Fibroblast of lung (primary cell): ENCODE results near the gene OPA1. TPM values are rescaled to one million over a fixed set of nuclear protein-coding genes. Genes with fewer than 3 reads are reported as not detected.

Experiments used
- DNase-seq, 2 donors: peaks; one replicate each; pipeline versions ENCODE4 v3.0.0 to v3.0.0-alpha.2; 2010; ENCODE audit warnings: low read depth in 2 of 2
- H2AFZ ChIP-seq: 2 replicates; pipeline ENCODE4 v1.5.1; 2012; ENCODE audit warnings: low read length, control low read depth, inconsistent platforms
- H3K27ac ChIP-seq: 2 replicates; pipeline ENCODE4 v1.5.1; 2011; ENCODE audit warnings: low read length, control low read depth; ENCODE audit not compliant: insufficient read depth
- H3K27me3 ChIP-seq: 2 replicates; pipeline ENCODE4 v1.5.1; 2011; ENCODE audit warnings: mild to moderate bottlenecking, low read length; ENCODE audit not compliant: control insufficient read depth, insufficient read depth
- H3K36me3 ChIP-seq: 2 replicates; pipeline ENCODE4 v1.5.1; 2011; ENCODE audit warnings: low read length; ENCODE audit not compliant: control insufficient read depth, insufficient read depth
- H3K4me1 ChIP-seq: 2 replicates; pipeline ENCODE4 v1.5.1; 2011; ENCODE audit warnings: low read length; ENCODE audit not compliant: control insufficient read depth, insufficient read depth; ENCODE audit errors: extremely low read depth
- H3K4me2 ChIP-seq: 2 replicates; pipeline ENCODE4 v1.5.1; 2011; ENCODE audit warnings: low read length, control low read depth; ENCODE audit not compliant: insufficient read depth; ENCODE audit errors: extremely low read depth
- H3K4me3 ChIP-seq, 4 experiments: fragments of 200-600 bp in 1 of 4; sonication (generic) in 1 of 4; replicated peaks in 1 of 4; 2 replicates each; pipeline ENCODE4 v1.5.1; 2011 to 2016; ENCODE audit warnings: low read length in 4 of 4, low read depth in 3 of 4, mild to moderate bottlenecking in 3 of 4, control low read depth in 2 of 4, inconsistent platforms in 1 of 4, mixed read lengths in 1 of 4; ENCODE audit not compliant: insufficient read depth in 1 of 4; ENCODE audit errors: control extremely low read depth in 1 of 4
- H3K79me2 ChIP-seq: 2 replicates; pipeline ENCODE4 v1.5.1; 2012; ENCODE audit warnings: mild to moderate bottlenecking, low read length, inconsistent platforms; ENCODE audit not compliant: control insufficient read depth, insufficient read depth
- H3K9ac ChIP-seq: 2 replicates; pipeline ENCODE4 v1.5.1; 2011; ENCODE audit warnings: mild to moderate bottlenecking, low read length, control low read depth; ENCODE audit not compliant: insufficient read depth
- H3K9me3 ChIP-seq: 2 replicates; pipeline ENCODE4 v1.5.1; 2012; ENCODE audit warnings: low read depth, low read length; ENCODE audit not compliant: control insufficient read depth, insufficient read depth
- H4K20me1 ChIP-seq: 2 replicates; pipeline ENCODE4 v1.5.1; 2011; ENCODE audit warnings: low read length; ENCODE audit not compliant: control insufficient read depth, insufficient read depth; ENCODE audit errors: extremely low read depth
- CTCF ChIP-seq, 2 donors: IDR thresholded peaks in 1 of 2; conservative IDR thresholded peaks in 1 of 2; 1 replicate in 1 of 2; 2 replicates in 1 of 2; pipeline ENCODE4 v1.5.1; 2011 to 2012; ENCODE audit warnings: low read length in 2 of 2, control low read depth in 1 of 2, inconsistent platforms in 1 of 2, low read depth in 1 of 2, mild to moderate bottlenecking in 1 of 2
- EZH2 ChIP-seq: IDR thresholded peaks from 2 replicates; pipeline ENCODE4 v1.5.1; 2012; ENCODE audit warnings: low read length, control low read depth, mild to moderate bottlenecking; ENCODE audit errors: missing control alignments
- polyA plus RNA-seq, 2 donors: library from polyadenylated mRNA; depleted of rRNA in 1 of 2; stranded (reverse) in 1 of 2; unstranded in 1 of 2; fragments of >200 nt; gene quantifications; 2 replicates each; pipeline ENCODE4 v1.2.1, GENCODE V29; 2011 to 2012; ENCODE audit warnings: missing spikeins in 1 of 2
- total RNA-seq: library from RNA; depleted of rRNA; stranded (reverse); fragments of >200 nt; gene quantifications from 2 replicates; pipeline ENCODE4 v1.2.1, GENCODE V29; 2014

The OPA1 gene
- total and polyA plus RNA-seq, 2 donors (not counting 1 experiment from before 2014, with no cell fraction given), result 40.6 to 63.9 TPM

- Histone ChIP-seq H3K4me3 (no peak overlapping the region), H3K27ac (no peak overlapping the region), H3K9me3 (no peaks in the 10 kb centered on the region), H3K27me3 (no peaks in the 10 kb centered on the region), H3K4me1 (peaks cover 3% of the 10 kb centered on the region), H2AFZ (no peak overlapping the region), H3K9ac (no peak overlapping the region), H3K79me2 (no peaks in the 10 kb centered on the region), H3K4me2 (no peak overlapping the region), H3K36me3 (no peaks in the 10 kb centered on the region), H4K20me1 (no peaks in the 10 kb centered on the region)
- peak in 1 of 2 donors; percentile 10 for DNase-seq
- TF ChIP-seq EZH2 (no peak), CTCF (conservative IDR thresholded peaks at IDR 0.05 in 1 of 2, IDR thresholded peaks at IDR 0.05 in 1 of 2; ENCODE audit: low read depth in 1 of 2, low read length in 2 of 2) (no peak)
These were observed 139.8 kb downstream of the OPA1 start for GRCh38 chr3:193732827-193733226.

- DNase-seq, result no peak
- H3K36me3 ChIP-seq, result no peaks in the 10 kb centered on the region
- H3K4me2 ChIP-seq, result no peak overlapping the region
- H3K27ac ChIP-seq, result no peak overlapping the region
- H2AFZ ChIP-seq, result no peak overlapping the region
- H3K4me1 ChIP-seq, result peaks cover 3% of the 10 kb centered on the region
- H4K20me1 ChIP-seq, result no peaks in the 10 kb centered on the region
- no peak for TF ChIP-seq CTCF (conservative IDR thresholded peaks at IDR 0.05 in 1 of 2, IDR thresholded peaks at IDR 0.05 in 1 of 2; ENCODE audit: low read depth in 1 of 2, low read length in 2 of 2)
- TF ChIP-seq EZH2, result no peak
- no peaks in the 10 kb centered on the region for H3K9me3 ChIP-seq
- H3K27me3 ChIP-seq, result no peaks in the 10 kb centered on the region
- no peak overlapping the region for H3K4me3 ChIP-seq
- no peak overlapping the region for H3K9ac ChIP-seq
- H3K79me2 ChIP-seq, result no peaks in the 10 kb centered on the region
These were observed 141.8 kb downstream of the OPA1 start for GRCh38 chr3:193734737-193735366.

- DNase-seq, result no peak
- no peak overlapping the region for H3K4me2 ChIP-seq
- H3K36me3 ChIP-seq, result no peaks in the 10 kb centered on the region
- no peaks in the 10 kb centered on the region for H3K9me3 ChIP-seq
- H2AFZ ChIP-seq, result no peak overlapping the region
- no peak overlapping the region for H3K27ac ChIP-seq
- H3K27me3 ChIP-seq, result no peaks in the 10 kb centered on the region
- peaks cover 3% of the 10 kb centered on the region for H3K4me1 ChIP-seq
- no peaks in the 10 kb centered on the region for H4K20me1 ChIP-seq
- H3K9ac ChIP-seq, result no peak overlapping the region
- TF ChIP-seq CTCF (conservative IDR thresholded peaks at IDR 0.05 in 1 of 2, IDR thresholded peaks at IDR 0.05 in 1 of 2; ENCODE audit: low read depth in 1 of 2, low read length in 2 of 2), result no peak
- TF ChIP-seq EZH2, result no peak
- H3K4me3 ChIP-seq, result no peak overlapping the region
- H3K79me2 ChIP-seq, result no peaks in the 10 kb centered on the region
These were observed 142.8 kb downstream of the OPA1 start for GRCh38 chr3:193735850-193736249.
